ENCODE results near the gene EIF3K.

Gene EIF3K

DNA sequence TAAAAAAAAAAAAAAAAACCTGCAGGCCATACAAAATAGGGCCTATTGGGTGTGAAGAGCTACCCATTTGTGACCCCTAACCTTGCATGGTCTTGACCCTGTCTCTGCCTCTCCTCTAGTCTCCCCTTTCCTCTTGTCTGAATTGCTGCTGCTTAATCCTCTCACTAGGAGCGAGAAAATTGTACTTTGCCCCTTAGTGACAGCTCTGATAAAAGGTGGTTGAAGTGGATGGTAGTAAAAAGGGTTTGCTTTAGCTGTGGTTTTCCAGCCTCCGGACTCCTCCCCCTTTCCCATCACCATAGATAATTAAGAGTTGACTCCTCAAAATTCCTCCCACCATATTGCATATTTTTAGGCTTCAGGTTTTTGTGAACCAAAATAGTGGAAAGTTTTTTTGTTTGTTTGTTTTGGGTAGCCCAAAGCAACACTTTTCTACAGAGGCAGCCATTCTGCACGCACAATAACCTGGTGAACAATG, 52.0 kb downstream of the EIF3K start:
- ChIA-PET POLR2A (no interaction called here), CTCF (interaction anchor here (1.3 to 3.5 kb wide), 4 partner anchors 12 to 36 kb away, joined by 3 to 19 read pairs (median 8); no protein-coding TSS in a partner anchor)
- TF ChIP-seq, protein P1, sequence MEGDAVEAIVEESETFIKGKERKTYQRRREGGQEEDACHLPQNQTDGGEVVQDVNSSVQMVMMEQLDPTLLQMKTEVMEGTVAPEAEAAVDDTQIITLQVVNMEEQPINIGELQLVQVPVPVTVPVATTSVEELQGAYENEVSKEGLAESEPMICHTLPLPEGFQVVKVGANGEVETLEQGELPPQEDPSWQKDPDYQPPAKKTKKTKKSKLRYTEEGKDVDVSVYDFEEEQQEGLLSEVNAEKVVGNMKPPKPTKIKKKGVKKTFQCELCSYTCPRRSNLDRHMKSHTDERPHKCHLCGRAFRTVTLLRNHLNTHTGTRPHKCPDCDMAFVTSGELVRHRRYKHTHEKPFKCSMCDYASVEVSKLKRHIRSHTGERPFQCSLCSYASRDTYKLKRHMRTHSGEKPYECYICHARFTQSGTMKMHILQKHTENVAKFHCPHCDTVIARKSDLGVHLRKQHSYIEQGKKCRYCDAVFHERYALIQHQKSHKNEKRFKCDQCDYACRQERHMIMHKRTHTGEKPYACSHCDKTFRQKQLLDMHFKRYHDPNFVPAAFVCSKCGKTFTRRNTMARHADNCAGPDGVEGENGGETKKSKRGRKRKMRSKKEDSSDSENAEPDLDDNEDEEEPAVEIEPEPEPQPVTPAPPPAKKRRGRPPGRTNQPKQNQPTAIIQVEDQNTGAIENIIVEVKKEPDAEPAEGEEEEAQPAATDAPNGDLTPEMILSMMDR (IDR thresholded peaks at IDR 0.05; ENCODE audit: control extremely low read depth, extremely low read depth, low read depth, missing control alignments): no peak
- no peak for DNase-seq (ENCODE audit: extremely low spot score)

DNA sequence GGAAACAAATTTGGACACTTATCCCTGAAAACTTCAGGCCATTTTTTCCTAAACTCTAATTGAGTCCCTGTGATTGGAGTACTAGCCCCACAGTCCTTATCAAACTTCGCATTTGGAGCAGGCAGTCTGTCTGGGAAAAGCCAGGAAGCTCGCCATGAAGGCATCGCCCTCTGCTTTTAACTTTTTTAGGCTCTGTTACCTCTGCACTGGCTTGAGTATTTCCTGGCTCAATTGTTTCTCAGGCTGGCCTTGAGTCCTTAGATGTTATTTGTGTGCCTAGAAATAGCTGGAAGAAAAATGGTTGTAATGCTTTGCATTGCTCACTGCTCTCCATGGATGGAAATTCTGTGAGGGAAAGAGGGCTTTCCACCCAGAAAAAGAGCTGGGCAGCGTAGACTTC, 52.7 kb downstream of the EIF3K start:
- DNase-seq (ENCODE audit: extremely low spot score): no peak
- ChIA-PET CTCF (interaction anchor here (3.3 to 3.5 kb wide), 2 partner anchors 11 to 14 kb away, joined by 11 to 19 read pairs; no protein-coding TSS in a partner anchor), POLR2A (no interaction called here)
- TF ChIP-seq, protein P1 (IDR thresholded peaks at IDR 0.05; ENCODE audit: control extremely low read depth, extremely low read depth, low read depth, missing control alignments): no peak

DNA sequence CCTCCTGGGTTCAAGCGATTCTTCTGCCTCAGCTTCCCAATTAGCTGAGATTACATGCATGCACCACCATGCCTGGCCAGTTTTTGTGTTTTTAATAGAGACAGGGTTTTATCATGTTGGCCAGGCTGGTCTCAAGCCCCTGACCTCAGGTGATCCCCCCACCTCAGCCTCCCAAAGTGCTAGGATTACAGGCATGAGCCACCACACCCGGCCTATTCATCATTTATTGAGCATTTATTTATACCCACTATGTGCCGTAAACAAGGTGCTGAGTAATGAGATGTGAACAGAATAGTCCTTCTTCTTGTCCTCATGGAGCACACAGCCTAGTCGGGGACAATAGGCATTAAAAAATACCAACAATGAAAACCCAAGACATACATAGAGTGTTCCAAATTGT, 54.0 kb downstream of the EIF3K start:
- DNase-seq (ENCODE audit: extremely low spot score): no peak
- ChIA-PET CTCF (no interaction called here), POLR2A (no interaction called here)
- TF ChIP-seq, protein P1 (IDR thresholded peaks at IDR 0.05; ENCODE audit: control extremely low read depth, extremely low read depth, low read depth, missing control alignments): no peak

DNA sequence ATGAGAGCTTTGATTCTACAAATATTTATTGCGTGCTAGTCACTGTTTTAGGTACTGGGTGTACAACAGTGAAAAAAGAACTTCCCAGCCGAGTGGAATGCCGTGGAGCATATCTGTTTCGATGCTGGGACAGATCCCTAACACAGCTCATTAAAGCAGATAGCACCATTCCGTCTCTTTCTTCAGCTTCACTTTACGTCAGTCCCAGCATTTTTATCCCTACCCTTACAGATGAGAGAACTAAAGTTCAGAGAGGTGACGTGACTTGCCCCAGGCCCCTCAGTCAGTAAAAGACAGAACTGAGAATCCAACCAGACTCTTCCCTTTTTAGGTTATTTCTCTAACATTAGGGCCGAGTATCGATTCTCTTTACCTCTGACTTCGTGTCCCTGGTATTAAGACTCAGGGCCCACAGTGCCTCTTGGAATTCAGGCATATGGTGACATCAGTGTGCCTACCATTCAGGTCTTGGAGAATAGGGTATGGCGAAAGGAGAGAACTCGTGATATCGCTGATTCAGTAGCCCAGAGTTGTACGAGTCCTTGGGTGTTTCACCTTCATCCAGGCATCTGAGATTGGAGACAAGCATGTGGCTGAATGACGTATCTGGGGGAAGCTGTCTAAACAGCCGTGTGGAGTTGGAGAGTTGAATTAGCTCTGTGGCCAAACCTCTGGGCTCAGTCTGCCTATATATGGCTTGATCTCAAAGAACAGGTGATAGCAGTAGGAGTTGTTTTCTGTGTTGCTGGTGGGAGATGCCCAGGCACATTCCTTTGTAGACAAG, 55.6 kb downstream of the EIF3K start:
- ChIA-PET POLR2A (no interaction called here), CTCF (interaction anchor here (0.6 to 2.0 kb wide), 6 partner anchors 10 to 272 kb away, joined by 3 to 8 read pairs (median 4); partner anchors contain the start of gene FAM98C)
- DNase-seq (ENCODE audit: extremely low spot score): no peak
- TF ChIP-seq, protein P1 (IDR thresholded peaks at IDR 0.05; ENCODE audit: control extremely low read depth, extremely low read depth, low read depth, missing control alignments): no peak

DNA sequence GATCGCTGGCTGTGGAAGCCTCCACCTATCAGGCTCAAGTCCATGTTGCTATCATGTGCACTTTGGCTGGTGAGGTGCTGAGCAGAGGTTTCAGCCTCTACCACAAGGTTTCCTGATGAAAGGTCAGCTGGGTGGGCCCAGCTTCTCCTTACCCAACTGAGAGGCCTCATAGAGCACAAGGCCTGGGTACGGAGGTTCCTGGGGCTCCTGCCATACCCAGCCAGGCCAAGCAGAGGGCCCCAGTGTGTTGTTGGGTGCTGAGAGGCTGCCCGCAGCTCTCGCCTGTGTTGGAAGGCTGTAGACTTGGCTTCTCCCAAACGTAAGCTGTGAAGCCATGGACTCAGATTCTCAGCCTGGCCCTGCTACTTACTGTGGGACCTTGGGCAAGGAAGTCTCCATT, 56.6 kb downstream of the EIF3K start:
- TF ChIP-seq, protein P1 (IDR thresholded peaks at IDR 0.05; ENCODE audit: control extremely low read depth, extremely low read depth, low read depth, missing control alignments): no peak
- CTCF ChIA-PET: interaction anchor here (1.3 to 2.0 kb wide), 3 partner anchors 11 to 38 kb away, joined by 4 to 8 read pairs (median 5); no protein-coding TSS in a partner anchor
- no peak for DNase-seq (ENCODE audit: extremely low spot score)
- POLR2A ChIA-PET: interaction anchor here (0.6 kb wide), 1 partner anchor 54 kb away, joined by 5 read pairs; no protein-coding TSS in a partner anchor

DNA sequence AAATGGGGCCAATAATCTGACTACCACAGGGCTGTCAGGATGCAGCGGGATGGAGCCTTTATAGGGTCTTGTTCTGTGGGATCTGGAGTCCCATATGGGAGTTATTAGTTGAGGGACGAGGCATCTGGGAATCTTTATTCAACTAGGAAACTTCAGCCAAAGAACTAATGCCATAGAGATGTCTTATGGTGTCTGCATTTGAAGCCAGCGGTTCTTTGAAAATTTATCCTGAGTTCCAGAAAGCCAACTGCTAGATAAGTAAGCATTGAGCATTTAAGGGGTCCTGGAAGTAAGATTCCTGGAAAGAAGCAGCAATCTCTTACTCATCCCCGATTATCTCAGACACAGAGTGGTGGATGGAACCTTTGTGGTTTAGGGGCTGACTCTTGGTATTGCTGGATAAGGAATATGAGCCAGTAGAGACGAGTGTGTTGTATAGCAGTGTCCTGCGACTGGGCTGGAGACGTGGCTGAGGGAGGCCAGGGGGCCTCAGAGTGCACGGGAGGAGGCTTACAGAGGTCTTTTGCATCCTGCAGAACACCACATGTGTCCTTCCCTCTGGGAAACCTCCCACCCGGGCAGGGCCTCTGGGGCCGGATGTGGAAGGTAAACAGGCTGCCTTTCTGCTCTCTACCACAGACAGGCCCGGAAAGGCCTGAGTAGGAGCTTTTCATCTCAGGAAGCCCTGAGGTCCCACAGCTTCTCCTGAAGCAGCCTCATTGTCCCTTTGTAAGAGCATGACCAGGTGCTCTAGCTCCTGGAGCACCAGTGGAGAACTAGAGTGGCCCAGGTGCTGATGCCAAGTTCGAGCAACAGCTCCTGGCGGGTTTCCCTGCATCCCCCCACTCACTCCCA, 57.3 kb downstream of the EIF3K start:
- ChIA-PET POLR2A (interaction anchor here (0.6 kb wide), 1 partner anchor 55 kb away, joined by 5 read pairs; no protein-coding TSS in a partner anchor), CTCF (interaction anchor here (1.7 kb wide), 1 partner anchor 39 kb away, joined by 4 read pairs; no protein-coding TSS in a partner anchor)
- TF ChIP-seq, protein P1 (IDR thresholded peaks at IDR 0.05; ENCODE audit: control extremely low read depth, extremely low read depth, low read depth, missing control alignments): no peak
- no peak for DNase-seq (ENCODE audit: extremely low spot score)

Measured in GM10248 (cell line).